CD4-positive, alpha-beta T cell treated with Interleukin-15 for 4 hours (primary cell): ENCODE data around the gene FSTL4.
"Not testable (repeated sequence)": the region's sequence is repeated elsewhere in the genome, so short reads cannot be mapped to it uniquely, and the experiment has no call there.

Experiments used
- DNase-seq: peaks from one replicate; pipeline ENCODE4 v3.0.0-alpha.2; 2020; ENCODE audit warnings: low spot score

FSTL4 gene

GRCh38 chr5:133454442-133454841, 157.9 kb downstream of the FSTL4 start:
- no peak for DNase-seq

GRCh38 chr5:133453831-133454230, 158.5 kb downstream of the FSTL4 start:
- DNase-seq = no peak

GRCh38 chr5:133453084-133453780, 159.1 kb downstream of the FSTL4 start:
- DNase-seq = no peak

- DNase-seq = no peak
Observed at GRCh38 chr5:133451926-133452325, 160.4 kb downstream of the FSTL4 start.

- DNase-seq = no peak
Observed at GRCh38 chr5:133450286-133450685, 162.1 kb downstream of the FSTL4 start.

- no peak for DNase-seq
Observed at GRCh38 chr5:133449181-133449580, 163.2 kb downstream of the FSTL4 start.

- DNase-seq = no peak
Observed at GRCh38 chr5:133446440-133446839, 165.9 kb downstream of the FSTL4 start.

GRCh38 chr5:133445744-133446143, 166.6 kb downstream of the FSTL4 start:
- no peak for DNase-seq

GRCh38 chr5:133445204-133445603, 167.1 kb downstream of the FSTL4 start:
- not testable (repeated sequence) for DNase-seq

GRCh38 chr5:133444711-133445110, 167.6 kb downstream of the FSTL4 start:
- no peak for DNase-seq

GRCh38 chr5:133441166-133441815, 171.1 kb downstream of the FSTL4 start:
- DNase-seq = no peak

- DNase-seq = no peak
Observed at GRCh38 chr5:133440467-133441115, 171.8 kb downstream of the FSTL4 start.

- DNase-seq = no peak
Observed at GRCh38 chr5:133439859-133440258, 172.5 kb downstream of the FSTL4 start.

- DNase-seq = no peak
Observed at GRCh38 chr5:133438487-133438886, 173.9 kb downstream of the FSTL4 start.

GRCh38 chr5:133434336-133434735, 178.0 kb downstream of the FSTL4 start:
- DNase-seq = no peak

- DNase-seq = no peak
Observed at GRCh38 chr5:133433641-133434040, 178.7 kb downstream of the FSTL4 start.

GRCh38 chr5:133432956-133433532, 179.3 kb downstream of the FSTL4 start:
- DNase-seq = no peak

- no peak for DNase-seq
Observed at GRCh38 chr5:133431326-133431865, 180.9 kb downstream of the FSTL4 start.

GRCh38 chr5:133430095-133430494, 182.2 kb downstream of the FSTL4 start:
- DNase-seq = no peak

- no peak for DNase-seq
Observed at GRCh38 chr5:133429046-133429445, 183.3 kb downstream of the FSTL4 start.

- no peak for DNase-seq
Observed at GRCh38 chr5:133428072-133428660, 184.2 kb downstream of the FSTL4 start.

GRCh38 chr5:133427121-133427777, 185.1 kb downstream of the FSTL4 start:
- DNase-seq = no peak
